Common myeloid progenitor, CD34-positive (primary cell): ENCODE data around the gene SLC7A7.

Experiments
- CTCF ChIA-PET: fragments of 350-600 bp; sonication (Branson Sonifier 250); formaldehyde crosslinking; loops from one replicate; lab custom pipeline; 2021; ENCODE audit warnings: antibody characterized with exemption; lab: Charles Lee
- POLR2A ChIA-PET: fragments of 350-600 bp; sonication (Branson Sonifier 250); formaldehyde crosslinking; loops from one replicate; lab custom pipeline; 2021; ENCODE audit warnings: antibody characterized with exemption; lab: Charles Lee
- DNase-seq, 3 donors: peaks; one replicate each; pipeline versions ENCODE4 v3.0.0 to v3.0.0-alpha.2; 2013
- H3K27ac ChIP-seq, 2 experiments: 1 replicate in 1 of 2; 2 replicates in 1 of 2; pipeline ENCODE4 v1.7.0; 2013; ENCODE audit warnings: inconsistent platforms in 2 of 2, low read length in 2 of 2, mild to moderate bottlenecking in 2 of 2, low read depth in 1 of 2, moderate library complexity in 1 of 2; ENCODE audit not compliant: severe bottlenecking in 2 of 2, insufficient read depth in 1 of 2, poor library complexity in 1 of 2
- H3K27me3 ChIP-seq, 5 experiments: replicated peaks in 2 of 5; 1 replicate in 3 of 5; 2 replicates in 2 of 5; pipeline versions ENCODE4 v1.6.1 to v1.7.0; 2013; ENCODE audit warnings: low read length in 4 of 5, mild to moderate bottlenecking in 2 of 5, moderate library complexity in 2 of 5, inconsistent platforms in 1 of 5; ENCODE audit not compliant: insufficient read depth in 5 of 5, control insufficient read depth in 4 of 5
- H3K36me3 ChIP-seq, 4 experiments: 1 replicate in 2 of 4; 2 replicates in 2 of 4; pipeline versions ENCODE4 v1.6.1 to v1.7.0; 2013; ENCODE audit warnings: low read length in 3 of 4, control low read depth in 1 of 4, mild to moderate bottlenecking in 1 of 4; ENCODE audit not compliant: control insufficient read depth in 4 of 4, insufficient read depth in 4 of 4
- H3K4me1 ChIP-seq, 4 experiments: 1 replicate in 3 of 4; 2 replicates in 1 of 4; pipeline versions ENCODE4 v1.6.1 to v1.7.1; 2013; ENCODE audit warnings: low read length in 3 of 4, mild to moderate bottlenecking in 3 of 4, control low read depth in 1 of 4, inconsistent platforms in 1 of 4, moderate library complexity in 1 of 4; ENCODE audit not compliant: control insufficient read depth in 4 of 4, insufficient read depth in 4 of 4; ENCODE audit errors: control extremely low read depth in 1 of 4
- H3K4me3 ChIP-seq, 7 experiments: 1 replicate in 4 of 7; 2 replicates in 3 of 7; pipeline versions ENCODE4 v1.5.1 to v1.7.0; 2013; ENCODE audit warnings: mild to moderate bottlenecking in 7 of 7, low read length in 6 of 7, moderate library complexity in 6 of 7, inconsistent platforms in 2 of 7, low read depth in 2 of 7, control low read depth in 1 of 7; ENCODE audit not compliant: insufficient read depth in 4 of 7, control insufficient read depth in 1 of 7; ENCODE audit errors: extremely low read depth in 1 of 7
- H3K9me3 ChIP-seq, 5 experiments: 1 replicate in 4 of 5; 2 replicates in 1 of 5; pipeline versions ENCODE4 v1.6.1 to v1.7.1; 2013; ENCODE audit warnings: low read length in 4 of 5, mild to moderate bottlenecking in 2 of 5, inconsistent platforms in 1 of 5, low read depth in 1 of 5, moderate library complexity in 1 of 5; ENCODE audit not compliant: control insufficient read depth in 4 of 5, insufficient read depth in 2 of 5; ENCODE audit errors: control extremely low read depth in 1 of 5
- WGBS: methylation state at CpG from one replicate; pipeline ENCODE4 v1.1.5; 2013; ENCODE audit not compliant: insufficient coverage; 5-methylcytosine and 5-hydroxymethylcytosine counted together

Gene SLC7A7

DNA sequence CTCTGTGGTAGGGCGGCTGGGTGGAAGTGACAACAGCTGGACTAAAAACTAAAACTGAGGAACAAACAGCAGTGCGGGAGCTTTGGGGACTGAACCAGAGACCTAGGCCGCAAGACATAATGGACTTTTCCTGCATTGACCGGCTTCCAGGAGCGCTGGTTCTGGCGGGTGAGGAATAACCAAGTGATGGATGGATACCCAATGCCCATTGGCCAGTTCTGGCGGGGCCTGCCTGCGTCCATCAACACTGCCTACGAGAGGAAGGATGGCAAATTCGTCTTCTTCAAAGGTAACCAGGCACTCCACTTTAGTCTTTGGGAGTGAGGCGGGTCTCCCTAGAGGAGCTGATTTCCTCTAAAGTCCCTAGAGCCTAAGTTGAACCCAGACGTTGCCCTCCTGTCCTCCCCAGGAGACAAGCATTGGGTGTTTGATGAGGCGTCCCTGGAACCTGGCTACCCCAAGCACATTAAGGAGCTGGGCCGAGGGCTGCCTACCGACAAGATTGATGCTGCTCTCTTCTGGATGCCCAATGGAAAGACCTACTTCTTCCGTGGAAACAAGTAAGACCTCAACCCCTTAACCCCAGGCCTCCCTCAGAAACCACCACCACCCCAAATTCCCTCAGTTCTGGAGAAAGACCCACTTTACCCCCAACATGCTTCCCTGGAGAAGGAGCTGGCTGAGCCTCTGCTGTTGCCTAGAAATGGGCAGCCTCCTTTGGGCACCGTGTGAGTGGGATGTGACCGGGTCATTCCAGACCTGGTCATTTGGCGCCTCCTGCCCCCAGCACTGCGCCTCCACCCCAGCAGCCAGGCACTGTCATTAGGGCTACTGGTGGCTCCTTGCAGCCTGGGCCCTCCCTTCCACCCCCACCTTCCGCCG lies 29.2 kb upstream of the SLC7A7 start:
- H3K4me1 ChIP-seq = peaks cover 3 to 27% (median 22%) of the 10 kb centered on the region in 4 experiments
- peaks cover 0 to 18% (median 3%) of the 10 kb centered on the region in 5 experiments for H3K27me3 ChIP-seq
- H3K36me3 ChIP-seq = no peaks in the 10 kb centered on the region
- 98% methylated on average over 20 of the region's 22 CpGs for WGBS
- ChIA-PET POLR2A (no interaction called here), CTCF (interaction anchor here (1.6 to 23.5 kb wide), 4 partner anchors 9 to 272 kb away, joined by 4 to 707 read pairs (median 10); partner anchors contain the start of genes MMP14 and MRPL52)
- DNase-seq = no peak
- H3K9me3 ChIP-seq = no peaks in the 10 kb centered on the region
- no peak overlapping the region for H3K27ac ChIP-seq
- no peak overlapping the region for H3K4me3 ChIP-seq

GRCh38 chr14:22843123-22843925 lies 28.1 kb upstream of the SLC7A7 start:
- POLR2A ChIA-PET = no interaction called here
- H3K4me1 ChIP-seq = peaks cover 3 to 26% (median 22%) of the 10 kb centered on the region in 4 experiments

DNA sequence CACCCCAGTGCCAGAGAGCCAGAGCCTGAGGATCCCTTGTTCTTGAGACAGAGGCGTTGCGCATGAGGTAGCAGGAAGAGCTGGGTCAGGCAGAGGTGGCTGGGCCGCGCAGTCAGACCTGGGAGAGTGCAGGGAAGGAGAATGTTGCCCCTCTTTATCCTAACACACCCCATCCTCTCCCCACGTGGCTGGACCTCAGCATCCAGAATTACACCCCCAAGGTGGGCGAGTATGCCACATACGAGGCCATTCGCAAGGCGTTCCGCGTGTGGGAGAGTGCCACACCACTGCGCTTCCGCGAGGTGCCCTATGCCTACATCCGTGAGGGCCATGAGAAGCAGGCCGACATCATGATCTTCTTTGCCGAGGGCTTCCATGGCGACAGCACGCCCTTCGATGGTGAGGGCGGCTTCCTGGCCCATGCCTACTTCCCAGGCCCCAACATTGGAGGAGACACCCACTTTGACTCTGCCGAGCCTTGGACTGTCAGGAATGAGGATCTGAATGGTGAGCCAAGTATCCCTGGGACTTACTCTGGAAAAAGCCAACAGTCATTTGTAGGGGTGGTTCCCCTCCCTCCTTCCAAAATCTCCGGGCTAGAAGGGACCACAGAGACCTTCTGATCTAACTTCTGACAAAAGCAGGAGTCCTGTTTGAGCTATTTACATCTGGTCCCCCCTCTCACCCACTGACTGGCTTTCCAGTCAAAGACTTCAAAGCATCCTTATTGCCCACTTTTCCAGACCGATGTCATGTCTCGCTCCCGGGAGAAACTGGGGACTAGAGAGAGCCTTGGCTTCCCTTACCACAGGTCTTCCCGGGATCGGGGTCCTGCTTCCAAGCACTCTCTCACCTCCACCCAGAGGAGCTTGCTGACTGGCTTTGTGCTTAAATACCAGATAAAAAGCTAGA lies 27.2 kb upstream of the SLC7A7 start:
- Histone ChIP-seq H3K4me3 (no peak overlapping the region), H3K27me3 (peaks cover 0 to 36% (median 5%) of the 10 kb centered on the region in 5 experiments), H3K36me3 (no peaks in the 10 kb centered on the region), H3K27ac (no peak overlapping the region), H3K9me3 (no peaks in the 10 kb centered on the region), H3K4me1 (peaks cover 0 to 25% (median 22%) of the 10 kb centered on the region in 4 experiments)
- POLR2A ChIA-PET = no interaction called here
- no peak for DNase-seq
- 97% methylated on average over 23 of the region's 28 CpGs for WGBS
- CTCF ChIA-PET = interaction anchor here (0.8 to 23.5 kb wide), 3 partner anchors 9 to 13 kb away, joined by 3 to 707 read pairs (median 8); partner anchors contain the start of genes MMP14 and MRPL52

More at GRCh38 chr14:22843123-22843925, 28.1 kb upstream of the SLC7A7 start:
- no peak for DNase-seq
- CTCF ChIA-PET = interaction anchor here (0.8 to 23.5 kb wide), 5 partner anchors 8 to 271 kb away, joined by 3 to 707 read pairs (median 8); partner anchors contain the start of genes MMP14 and MRPL52
- no peaks in the 10 kb centered on the region for H3K36me3 ChIP-seq
- H3K4me3 ChIP-seq = no peak overlapping the region
- no peak overlapping the region for H3K27ac ChIP-seq
- 90% methylated on average over 13 of the region's 21 CpGs for WGBS
- peaks cover 0 to 28% (median 4%) of the 10 kb centered on the region in 5 experiments for H3K27me3 ChIP-seq
- no peaks in the 10 kb centered on the region for H3K9me3 ChIP-seq

DNA sequence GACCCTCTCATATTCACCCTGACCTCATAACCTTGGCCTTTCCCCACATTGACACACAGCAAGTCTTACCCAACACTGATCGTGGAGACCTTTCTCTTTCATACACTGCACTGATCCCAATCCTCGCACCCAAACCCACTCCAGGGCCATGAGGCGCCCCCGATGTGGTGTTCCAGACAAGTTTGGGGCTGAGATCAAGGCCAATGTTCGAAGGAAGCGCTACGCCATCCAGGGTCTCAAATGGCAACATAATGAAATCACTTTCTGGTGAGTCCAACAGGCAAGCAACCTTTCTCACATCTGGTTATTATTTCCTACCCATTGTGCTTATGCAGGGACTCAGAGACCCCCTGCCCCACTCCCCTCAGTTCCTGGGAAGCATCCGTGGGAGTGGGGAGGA lies 26.5 kb upstream of the SLC7A7 start:
- no peak for DNase-seq
- Histone ChIP-seq H3K4me1 (peaks cover 0 to 32% (median 25%) of the 10 kb centered on the region in 4 experiments), H3K36me3 (no peaks in the 10 kb centered on the region), H3K9me3 (no peaks in the 10 kb centered on the region), H3K4me3 (no peak overlapping the region), H3K27ac (no peak overlapping the region), H3K27me3 (peaks cover 0 to 43% (median 5%) of the 10 kb centered on the region in 5 experiments)
- ChIA-PET CTCF (interaction anchor here (23.5 to 24.0 kb wide), 2 partner anchors 10 to 12 kb away, joined by 707 read pairs; partner anchors contain the start of genes MMP14 and MRPL52), POLR2A (no interaction called here)
- WGBS = 97% methylated on average over 4 of the region's 8 CpGs

DNA sequence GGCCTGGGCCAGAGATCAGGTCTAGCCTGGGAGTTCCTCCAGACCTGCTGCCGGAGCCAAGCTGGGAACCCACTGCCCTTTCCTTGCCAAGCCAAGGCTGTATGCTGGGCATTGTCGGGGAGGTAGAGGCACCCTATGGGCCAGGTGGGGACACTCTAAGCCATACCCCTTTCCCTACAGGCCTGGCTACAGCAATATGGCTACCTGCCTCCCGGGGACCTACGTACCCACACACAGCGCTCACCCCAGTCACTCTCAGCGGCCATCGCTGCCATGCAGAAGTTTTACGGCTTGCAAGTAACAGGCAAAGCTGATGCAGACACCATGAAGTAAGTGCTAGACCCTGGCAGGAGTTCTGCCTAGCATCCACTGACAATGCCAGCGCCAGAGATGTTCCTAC lies 26.1 kb upstream of the SLC7A7 start:
- ChIA-PET CTCF (interaction anchor here (1.2 to 24.0 kb wide), 3 partner anchors 11 to 50 kb away, joined by 4 to 707 read pairs (median 707); partner anchors contain the start of genes MMP14 and MRPL52), POLR2A (no interaction called here)
- H3K4me3 ChIP-seq = no peak overlapping the region
- 96% methylated on average over 8 of the region's 9 CpGs for WGBS
- peaks cover 0 to 36% (median 28%) of the 10 kb centered on the region in 4 experiments for H3K4me1 ChIP-seq
- no peaks in the 10 kb centered on the region for H3K36me3 ChIP-seq
- DNase-seq = no peak
- no peaks in the 10 kb centered on the region for H3K9me3 ChIP-seq
- H3K27me3 ChIP-seq = peaks cover 0 to 48% (median 7%) of the 10 kb centered on the region in 5 experiments
- H3K27ac ChIP-seq = no peak overlapping the region
